ENCODE measurements around the gene GOSR2.

DNA sequence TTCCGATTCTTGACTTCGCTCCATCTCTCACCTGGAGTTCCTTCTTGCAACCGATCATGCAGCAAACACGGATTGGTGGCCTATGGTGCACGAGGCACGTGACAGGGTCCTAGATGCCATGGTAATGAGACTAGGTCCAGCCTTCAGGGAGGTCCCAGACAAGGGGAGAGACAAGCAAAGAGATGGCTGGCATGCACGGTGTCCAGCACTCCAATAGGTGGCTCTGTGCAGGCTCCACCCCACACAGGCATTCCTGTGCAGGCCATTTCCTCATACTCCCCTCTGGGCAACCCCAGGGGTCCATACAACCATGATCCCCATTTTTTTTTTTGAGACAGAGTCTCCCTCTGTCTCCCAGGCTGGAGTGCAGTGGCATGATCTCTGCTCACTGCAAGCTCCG is 40.3 kb upstream of the GOSR2 start:
- TF ChIP-seq, protein P1, sequence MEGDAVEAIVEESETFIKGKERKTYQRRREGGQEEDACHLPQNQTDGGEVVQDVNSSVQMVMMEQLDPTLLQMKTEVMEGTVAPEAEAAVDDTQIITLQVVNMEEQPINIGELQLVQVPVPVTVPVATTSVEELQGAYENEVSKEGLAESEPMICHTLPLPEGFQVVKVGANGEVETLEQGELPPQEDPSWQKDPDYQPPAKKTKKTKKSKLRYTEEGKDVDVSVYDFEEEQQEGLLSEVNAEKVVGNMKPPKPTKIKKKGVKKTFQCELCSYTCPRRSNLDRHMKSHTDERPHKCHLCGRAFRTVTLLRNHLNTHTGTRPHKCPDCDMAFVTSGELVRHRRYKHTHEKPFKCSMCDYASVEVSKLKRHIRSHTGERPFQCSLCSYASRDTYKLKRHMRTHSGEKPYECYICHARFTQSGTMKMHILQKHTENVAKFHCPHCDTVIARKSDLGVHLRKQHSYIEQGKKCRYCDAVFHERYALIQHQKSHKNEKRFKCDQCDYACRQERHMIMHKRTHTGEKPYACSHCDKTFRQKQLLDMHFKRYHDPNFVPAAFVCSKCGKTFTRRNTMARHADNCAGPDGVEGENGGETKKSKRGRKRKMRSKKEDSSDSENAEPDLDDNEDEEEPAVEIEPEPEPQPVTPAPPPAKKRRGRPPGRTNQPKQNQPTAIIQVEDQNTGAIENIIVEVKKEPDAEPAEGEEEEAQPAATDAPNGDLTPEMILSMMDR (IDR thresholded peaks at IDR 0.05) = no peak
- no peak for TF ChIP-seq POLR2A (IDR thresholded peaks at IDR 0.05)
- no peak for TF ChIP-seq POLR2AphosphoS5 (IDR thresholded peaks at IDR 0.05)
- TF ChIP-seq EP300 (IDR thresholded peaks at IDR 0.05) = no peak

All from sigmoid colon (tissue), 4 donors.